GM18517 (cell line): ENCODE data around the gene PDE6B.

Experiments
- ATAC-seq: cut with Tn5 transposase; IDR thresholded peaks from one replicate; pipeline ENCODE4 v1.9.1; 2021; ENCODE audit warnings: mild to moderate bottlenecking, moderate library complexity; ENCODE audit not compliant: unreplicated experiment

Gene PDE6B

DNA sequence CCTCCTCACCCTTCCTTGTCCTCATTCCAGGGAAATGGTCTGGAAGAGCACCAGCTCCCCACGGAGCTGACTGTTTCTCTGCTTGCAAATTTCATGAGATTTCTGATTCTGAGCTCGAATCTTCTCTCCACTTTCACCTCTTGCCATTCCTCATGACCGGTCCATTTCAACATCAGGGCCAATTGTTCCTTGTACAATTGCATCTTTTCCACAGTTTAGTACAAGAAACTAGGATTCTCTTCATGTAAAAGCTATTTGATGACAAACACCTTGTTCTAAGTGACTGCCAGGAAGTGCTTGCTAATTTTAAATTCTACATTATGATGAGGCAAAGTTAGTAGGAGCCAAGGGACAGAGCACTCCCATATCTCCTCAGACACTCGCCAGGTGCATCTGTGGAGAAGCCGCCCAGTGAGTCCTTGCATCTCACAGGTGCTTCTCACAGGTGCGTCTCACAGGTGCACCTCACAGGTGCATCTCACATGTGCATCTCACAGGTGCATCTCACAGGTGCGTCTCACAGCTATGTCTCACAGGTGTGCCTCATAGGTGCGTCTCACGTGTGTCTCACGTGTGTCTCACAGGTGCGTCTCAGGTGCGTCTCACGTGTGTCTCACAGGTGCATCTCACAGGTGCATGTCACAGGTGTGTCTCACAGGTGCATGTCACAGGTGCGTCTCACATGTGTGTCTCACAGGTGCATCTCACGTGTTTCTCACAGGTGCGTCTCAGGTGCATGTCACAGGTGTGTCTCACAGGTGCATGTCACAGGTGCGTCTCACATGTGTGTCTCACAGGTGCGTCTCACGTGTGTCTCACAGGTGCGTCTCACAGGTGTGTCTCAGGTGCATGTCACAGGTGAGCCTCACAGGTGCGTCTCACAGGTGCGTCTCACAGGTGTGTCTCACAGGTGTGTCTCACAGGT lies 3.0 kb upstream of the PDE6B start:
- no peak for ATAC-seq

DNA sequence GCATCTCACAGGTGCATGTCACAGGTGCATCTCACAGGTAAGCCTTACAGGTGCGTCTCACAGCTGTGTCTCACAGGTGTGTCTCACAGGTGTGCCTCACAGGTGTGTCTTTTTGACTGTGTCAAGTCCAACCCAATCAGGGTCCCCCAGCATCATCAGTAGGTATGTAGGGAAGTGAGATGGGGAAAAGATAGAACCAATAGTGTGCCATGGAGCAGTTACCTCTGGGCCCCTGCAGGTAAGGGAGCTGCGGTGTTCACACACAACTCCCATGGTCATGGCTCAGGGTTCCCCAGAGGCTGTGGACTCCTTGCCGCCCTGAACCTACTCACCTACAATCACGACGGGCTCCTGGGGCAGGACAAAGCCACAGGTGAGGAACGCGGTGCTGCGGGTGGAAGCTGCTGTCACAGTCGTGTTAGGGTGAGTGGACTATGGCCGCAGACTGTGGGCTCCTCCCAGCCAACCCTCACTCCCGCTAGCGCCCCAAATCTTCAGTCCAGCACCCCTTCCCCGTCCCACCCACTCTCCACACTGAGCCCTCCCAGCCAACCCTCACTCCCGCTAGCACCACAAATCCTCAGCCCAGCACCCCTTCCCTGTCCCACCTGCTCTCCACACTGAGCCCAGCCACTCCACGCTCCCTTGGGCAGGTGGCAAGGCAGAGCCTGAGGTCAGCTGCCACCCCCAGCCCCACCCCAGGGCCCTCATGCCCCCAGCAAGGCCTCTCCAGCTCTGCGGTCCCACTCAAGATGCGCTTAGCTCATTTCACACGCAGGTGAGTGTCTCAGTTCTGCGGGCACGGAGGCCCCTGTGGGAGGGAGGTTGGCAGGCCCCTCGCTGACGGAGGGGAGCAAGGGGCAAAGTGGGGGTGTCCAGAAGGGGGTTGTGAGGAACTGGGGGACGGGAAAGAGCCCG lies 2.1 kb upstream of the PDE6B start:
- no peak for ATAC-seq

- ATAC-seq = no peak
Observed at GRCh38 chr4:623914-624566, 1.3 kb upstream of the PDE6B start.

GRCh38 chr4:625631-626161 lies 323 bp downstream of the PDE6B start:
- no peak for ATAC-seq

GRCh38 chr4:626201-627091 lies 1.1 kb downstream of the PDE6B start:
- no peak for ATAC-seq

DNA sequence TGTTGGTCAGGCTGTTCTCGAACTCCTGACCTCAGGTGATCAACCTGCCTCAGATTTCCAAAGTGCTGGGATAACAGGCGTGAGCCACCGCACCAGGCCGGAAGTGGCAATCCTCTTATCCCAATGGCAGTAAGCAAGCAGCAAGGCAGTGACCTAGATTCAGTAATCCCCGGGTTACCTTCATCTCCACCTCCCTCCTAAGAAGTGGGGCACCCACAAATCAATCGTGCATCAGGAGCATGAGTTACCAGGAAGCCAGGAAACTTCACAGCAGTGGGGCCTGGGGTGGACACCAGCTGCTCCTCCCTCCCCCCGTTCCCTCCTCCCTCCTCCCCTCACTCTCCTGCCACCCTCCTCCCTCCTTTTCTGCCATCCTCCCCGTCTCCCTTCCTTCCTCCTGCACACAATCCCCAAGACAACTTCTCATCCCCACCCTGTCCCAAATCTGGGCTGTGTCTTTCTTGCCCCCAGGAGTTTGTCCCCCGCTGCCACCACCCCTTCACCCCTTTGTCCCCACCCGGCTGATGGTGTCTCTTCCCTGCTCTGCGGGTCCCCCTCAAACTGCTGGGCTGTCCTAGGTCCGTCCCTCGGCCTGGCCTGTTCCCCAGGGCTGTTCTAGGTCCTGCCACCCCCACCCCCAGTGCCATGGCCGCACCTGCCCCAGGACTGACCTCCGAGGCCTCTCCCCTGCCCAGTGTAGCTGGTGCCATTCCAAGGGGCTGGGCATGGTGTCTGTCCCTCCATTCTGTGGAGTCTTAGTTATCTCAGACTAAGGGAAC lies 2.2 kb downstream of the PDE6B start:
- ATAC-seq = no peak

DNA sequence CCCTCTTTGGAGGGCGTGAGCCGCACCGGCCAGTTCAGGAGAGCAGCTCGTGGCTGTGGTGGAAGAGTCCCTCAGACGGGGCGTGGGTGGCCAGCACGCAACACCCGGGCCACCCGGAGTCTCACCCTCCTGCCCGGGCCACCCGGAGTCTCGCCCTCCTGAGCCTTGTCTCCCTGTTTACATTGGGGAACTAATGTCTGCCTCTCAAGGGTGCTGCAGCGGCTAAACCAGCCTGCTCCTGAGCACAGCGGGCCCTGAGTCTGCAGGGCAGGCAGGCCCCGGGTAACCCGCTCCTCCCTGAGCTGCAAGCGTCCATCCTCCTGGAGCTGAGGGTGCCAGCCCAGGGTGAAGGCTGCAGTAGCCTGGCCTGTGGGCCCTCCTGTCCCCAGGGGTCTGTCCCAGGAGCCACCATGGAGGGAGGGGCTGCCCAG lies 3.0 kb downstream of the PDE6B start:
- no peak for ATAC-seq

- no peak for ATAC-seq
Observed at GRCh38 chr4:628821-629635, 3.7 kb downstream of the PDE6B start.

DNA sequence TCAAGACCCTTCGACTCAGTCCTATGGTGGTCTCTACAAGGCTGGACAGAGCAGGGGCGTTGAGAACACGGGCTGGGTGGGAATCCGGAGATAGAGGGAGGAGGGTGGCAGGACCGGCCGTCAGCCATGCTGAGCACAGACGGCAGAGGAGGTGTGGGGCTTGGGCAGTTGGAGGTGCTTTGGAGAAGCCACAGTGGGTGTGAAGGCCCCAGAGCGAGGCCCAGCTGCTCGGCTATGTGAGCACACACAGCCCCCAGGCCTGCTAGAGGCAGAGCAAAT lies 4.2 kb downstream of the PDE6B start:
- no peak for ATAC-seq

- no peak for ATAC-seq
Observed at GRCh38 chr4:629915-630641, 4.7 kb downstream of the PDE6B start.

- no peak for ATAC-seq
Observed at GRCh38 chr4:630656-631055, 5.3 kb downstream of the PDE6B start.

GRCh38 chr4:632196-632790 lies 6.9 kb downstream of the PDE6B start:
- no peak for ATAC-seq

DNA sequence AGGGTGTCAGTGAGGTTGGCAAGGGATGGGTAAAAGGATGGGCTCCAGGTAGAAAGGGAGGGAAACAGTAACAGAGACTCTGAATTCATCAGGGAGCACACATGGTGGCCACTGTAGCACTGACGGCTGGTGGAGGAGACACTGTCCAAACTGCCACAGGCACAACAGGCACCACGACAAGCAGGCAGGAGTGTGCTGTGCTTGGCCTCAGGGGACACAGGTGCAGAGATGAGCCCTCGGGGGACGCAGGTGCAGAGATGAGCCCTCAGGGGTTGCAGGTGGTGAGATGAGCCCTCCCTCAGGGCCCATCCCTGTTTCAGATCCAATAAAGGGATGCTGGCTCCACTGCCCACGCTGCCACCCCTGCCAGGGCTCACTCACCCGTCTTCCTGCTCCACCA lies 7.6 kb downstream of the PDE6B start:
- ATAC-seq = no peak

DNA sequence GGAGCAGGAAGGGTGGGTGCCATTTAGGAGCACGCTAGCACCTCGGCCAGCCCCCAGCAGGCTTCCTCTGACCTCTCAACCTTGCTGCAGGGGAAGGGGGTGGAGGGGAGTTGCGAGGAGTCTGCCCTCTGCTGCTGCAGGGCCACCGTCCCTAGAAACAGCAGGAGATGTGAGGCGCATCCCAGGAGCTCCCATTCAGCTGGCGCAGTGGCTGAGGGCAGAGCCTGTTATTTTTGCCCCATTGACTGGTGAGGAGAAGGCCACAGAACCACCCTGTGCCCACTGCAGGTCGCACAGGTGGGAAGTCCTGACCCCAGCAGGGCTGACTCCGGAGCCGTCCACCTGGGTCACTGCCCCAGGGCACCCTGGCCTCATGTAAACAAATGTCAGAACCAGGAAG lies 8.0 kb downstream of the PDE6B start:
- ATAC-seq = no peak

- ATAC-seq = no peak
Observed at GRCh38 chr4:633976-634598, 8.7 kb downstream of the PDE6B start.

DNA sequence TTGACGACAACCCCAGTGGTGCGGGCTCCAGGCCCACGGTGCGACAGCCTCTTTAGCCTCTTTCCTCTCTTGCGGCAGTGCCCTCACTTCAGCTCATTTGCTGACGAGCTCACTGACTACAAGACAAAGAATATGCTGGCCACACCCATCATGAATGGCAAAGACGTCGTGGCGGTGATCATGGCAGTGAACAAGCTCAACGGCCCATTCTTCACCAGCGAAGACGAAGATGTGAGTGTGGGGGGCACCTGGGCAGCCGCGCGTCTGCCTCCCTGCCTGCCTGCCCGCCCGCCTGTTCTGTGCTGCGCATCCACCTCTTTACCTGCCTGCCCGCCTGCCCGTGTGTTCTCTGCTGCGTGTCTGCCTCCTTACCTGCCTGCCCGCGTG lies 9.2 kb downstream of the PDE6B start:
- no peak for ATAC-seq
